ENCODE measurements around the gene MDFIC. TPM values are rescaled to one million over a fixed set of nuclear protein-coding genes. Genes with fewer than 3 reads are reported as not detected.

Gene MDFIC
- total RNA-seq, 1 donor from 2014 or later = 13.3 TPM

- no peaks in the 10 kb centered on the region for H3K27me3 ChIP-seq
- H3K36me3 ChIP-seq = no peaks in the 10 kb centered on the region
- H3K9me3 ChIP-seq = no peaks in the 10 kb centered on the region
- TF ChIP-seq CTCF (IDR thresholded peaks at IDR 0.05) = no peak
- peaks cover 0 to 3% of the 10 kb centered on the region in 2 donors for H3K4me1 ChIP-seq
- intact Hi-C loops (cut with DNase I) = no loop called here
- H3K4me3 ChIP-seq = no peak overlapping the region
- no peak for DNase-seq (ENCODE audit: low spot score in 2 of 2)
- H3K27ac ChIP-seq = no peak overlapping the region
These were observed 137.4 kb downstream of the MDFIC start for GRCh38 chr7:115059321-115059720.

- DNase-seq (ENCODE audit: low spot score in 2 of 2) = no peak
- peaks cover 0 to 3% of the 10 kb centered on the region in 2 donors for H3K4me1 ChIP-seq
- H3K27me3 ChIP-seq = no peaks in the 10 kb centered on the region
- H3K9me3 ChIP-seq = no peaks in the 10 kb centered on the region
- no peak overlapping the region for H3K4me3 ChIP-seq
- intact Hi-C loops (cut with DNase I) = no loop called here
- H3K36me3 ChIP-seq = no peaks in the 10 kb centered on the region
- no peak for TF ChIP-seq CTCF (IDR thresholded peaks at IDR 0.05)
- H3K27ac ChIP-seq = no peak overlapping the region
These were observed 138.4 kb downstream of the MDFIC start for GRCh38 chr7:115060095-115060870.

- Histone ChIP-seq H3K9me3 (no peaks in the 10 kb centered on the region), H3K27me3 (no peaks in the 10 kb centered on the region), H3K4me1 (no peaks in the 10 kb centered on the region), H3K27ac (no peak overlapping the region), H3K4me3 (no peak overlapping the region), H3K36me3 (no peaks in the 10 kb centered on the region)
- DNase-seq (ENCODE audit: low spot score in 2 of 2) = no peak
- intact Hi-C loops (cut with DNase I) = no loop called here
- TF ChIP-seq CTCF (IDR thresholded peaks at IDR 0.05) = no peak
These were observed 144.2 kb downstream of the MDFIC start for GRCh38 chr7:115066050-115066449.

GRCh38 chr7:115066634-115067033, 144.7 kb downstream of the MDFIC start:
- no peak overlapping the region for H3K27ac ChIP-seq
- no peaks in the 10 kb centered on the region for H3K36me3 ChIP-seq
- H3K27me3 ChIP-seq = no peaks in the 10 kb centered on the region
- H3K4me3 ChIP-seq = no peak overlapping the region
- H3K4me1 ChIP-seq = no peaks in the 10 kb centered on the region
- TF ChIP-seq CTCF (IDR thresholded peaks at IDR 0.05) = no peak
- intact Hi-C loops (cut with DNase I) = no loop called here
- DNase-seq (ENCODE audit: low spot score in 2 of 2) = no peak
- no peaks in the 10 kb centered on the region for H3K9me3 ChIP-seq

GRCh38 chr7:115068220-115068619, 146.3 kb downstream of the MDFIC start:
- TF ChIP-seq CTCF (IDR thresholded peaks at IDR 0.05) = no peak
- Histone ChIP-seq H3K27me3 (no peaks in the 10 kb centered on the region), H3K27ac (no peak overlapping the region), H3K4me1 (no peaks in the 10 kb centered on the region), H3K9me3 (no peaks in the 10 kb centered on the region), H3K36me3 (no peaks in the 10 kb centered on the region), H3K4me3 (no peak overlapping the region)
- intact Hi-C loops (cut with DNase I) = no loop called here
- DNase-seq (ENCODE audit: low spot score in 2 of 2) = no peak
